Inflammatory macrophage treated with lipopolysaccharide for 1 hour (primary cell): ENCODE data around the gene PEX16.
A peak's percentile ranks its signal among the peaks of the same experiment; 100 is the strongest.

Experiments
- DNase-seq, 2 donors: peaks; one replicate each; pipeline ENCODE4 v3.0.0-alpha.2; 2020 to 2022

PEX16 gene

DNA sequence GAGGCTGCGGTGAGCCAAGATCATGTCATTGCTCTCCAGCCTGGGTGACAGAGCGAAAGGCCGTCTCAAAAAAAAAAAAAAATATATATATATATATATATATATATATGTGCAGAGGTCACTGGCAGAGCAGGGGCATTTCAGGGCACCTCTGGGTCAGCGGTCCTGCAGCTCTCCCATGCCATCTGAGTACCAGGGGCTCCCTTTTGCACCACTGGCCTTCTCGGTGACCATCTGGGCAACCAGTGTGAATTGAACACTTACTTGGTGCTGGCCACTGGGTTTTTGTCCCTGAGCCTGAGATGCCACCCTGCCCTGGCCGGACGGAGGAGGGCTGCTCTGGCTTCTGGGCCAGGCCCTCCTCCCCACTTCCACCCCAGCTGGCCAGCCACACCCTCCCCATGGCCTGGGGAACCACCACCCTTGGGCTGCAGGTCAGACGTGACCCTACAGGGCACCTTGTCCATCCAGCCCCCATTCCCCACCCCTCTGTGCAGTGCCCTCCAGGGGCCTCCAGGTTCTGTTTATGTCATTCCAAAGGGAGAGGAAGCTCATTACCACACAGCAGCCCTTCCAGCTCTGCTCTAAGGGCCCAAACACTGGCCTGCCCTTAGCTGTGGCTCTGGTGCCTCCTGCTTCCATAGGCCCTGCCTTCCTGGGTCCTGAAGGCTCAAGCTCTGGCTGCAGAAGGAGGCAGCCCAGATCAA, 22.0 kb downstream of the PEX16 start:
- no peak for DNase-seq

DNA sequence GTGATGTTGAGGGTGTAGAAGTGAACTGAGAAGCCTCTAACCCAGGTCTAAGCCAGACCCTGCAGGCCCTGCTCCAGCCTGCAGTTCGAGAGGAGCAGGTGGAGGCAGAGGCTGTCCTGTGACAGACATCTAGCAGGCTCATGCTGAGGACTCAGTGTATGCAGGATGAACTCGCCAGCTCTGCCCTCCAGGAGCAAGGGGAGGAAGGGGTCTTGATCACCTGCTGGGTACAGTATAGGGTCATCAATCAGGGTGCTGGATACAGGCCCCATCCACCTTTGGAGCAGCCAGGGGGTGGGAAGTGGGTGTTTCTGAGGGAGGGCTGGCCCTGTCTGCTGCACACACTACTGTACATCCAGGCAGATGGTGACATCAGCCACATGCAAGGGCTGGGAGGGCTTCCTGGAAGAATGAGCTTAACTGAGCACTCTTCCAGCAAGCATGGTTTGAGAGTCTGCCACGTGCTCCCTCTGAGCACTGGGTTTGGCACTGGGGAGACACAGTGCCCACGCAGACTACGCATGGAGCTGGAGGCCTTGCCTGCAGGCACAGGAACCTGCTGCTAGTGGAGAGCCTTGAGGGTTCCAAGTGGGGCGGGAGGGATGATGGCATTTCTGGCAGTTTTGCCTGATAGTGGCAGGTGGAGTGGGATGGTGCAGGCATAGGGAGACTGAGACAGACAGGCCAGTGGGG, 23.0 kb downstream of the PEX16 start:
- no peak for DNase-seq

DNA sequence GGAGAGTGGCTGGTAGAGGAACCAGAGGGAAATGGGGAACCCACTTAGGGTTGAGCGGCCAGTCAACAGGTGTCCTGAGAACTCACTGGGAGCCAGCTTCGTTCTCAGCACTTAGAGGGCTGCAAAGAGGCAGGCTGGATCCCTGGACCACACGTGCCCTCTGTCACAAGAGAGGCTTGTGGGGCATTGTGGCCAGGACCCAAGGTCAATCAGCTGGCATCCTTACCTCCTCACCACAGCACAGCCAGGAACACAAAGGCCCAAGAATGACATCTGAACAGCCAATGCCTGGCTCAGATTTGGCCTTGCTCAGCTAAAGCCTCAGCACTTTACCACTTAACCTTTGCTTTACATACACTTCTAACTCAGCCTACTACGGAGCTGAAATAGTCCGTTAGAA, 24.8 kb downstream of the PEX16 start:
- DNase-seq: no peak

DNA sequence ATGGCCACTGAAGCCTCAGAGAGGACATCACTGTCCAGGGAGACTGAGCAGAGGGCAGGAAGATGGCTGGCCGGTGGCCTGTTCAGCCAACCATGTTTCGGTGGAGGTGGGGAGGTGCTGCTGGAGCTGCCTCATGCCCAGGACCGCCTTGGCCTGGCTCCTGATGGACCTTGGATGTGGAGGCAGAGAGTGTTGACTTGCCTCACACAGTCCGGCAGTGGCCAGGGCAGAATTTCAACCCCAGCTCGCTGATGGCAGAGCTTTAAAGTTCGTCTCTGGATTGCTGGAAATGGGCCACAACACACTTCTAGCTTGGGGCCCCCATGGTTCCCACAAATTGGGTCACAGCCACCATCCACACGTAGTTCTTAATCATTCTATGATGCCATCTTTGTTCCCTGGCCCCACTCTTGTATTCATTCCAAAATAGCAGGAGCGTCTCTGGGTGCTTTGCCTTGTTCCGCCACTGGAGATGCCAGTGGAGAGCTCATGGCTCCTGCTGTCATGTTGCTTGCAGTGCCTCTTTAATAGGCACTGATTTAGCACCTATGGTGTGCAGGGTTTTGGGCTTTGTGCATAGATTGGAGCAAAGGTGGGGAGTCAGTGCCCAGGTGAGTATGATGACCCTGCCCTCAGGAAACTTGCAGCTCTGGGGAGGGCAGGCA, 26.7 kb downstream of the PEX16 start:
- DNase-seq: no peak

DNA sequence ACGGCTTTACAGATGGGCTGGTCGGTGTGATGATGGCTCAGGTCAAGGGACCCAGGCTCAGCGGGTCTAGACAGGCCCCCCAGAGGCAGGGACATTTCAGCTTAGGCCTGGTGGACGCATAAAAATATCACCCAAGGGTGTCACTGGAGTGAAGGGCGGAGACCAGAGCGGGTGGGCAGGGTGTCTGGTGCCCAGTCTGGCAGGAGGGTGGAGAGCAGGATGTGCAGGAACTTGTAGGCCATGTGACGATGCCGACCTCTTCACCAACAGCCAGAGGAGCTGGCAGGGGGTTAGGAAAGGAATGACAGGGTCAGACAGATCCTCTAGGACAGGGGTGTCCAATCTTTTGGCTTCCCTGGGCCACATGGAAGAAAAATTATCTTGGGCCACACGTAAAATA, 27.7 kb downstream of the PEX16 start:
- DNase-seq: no peak

DNA sequence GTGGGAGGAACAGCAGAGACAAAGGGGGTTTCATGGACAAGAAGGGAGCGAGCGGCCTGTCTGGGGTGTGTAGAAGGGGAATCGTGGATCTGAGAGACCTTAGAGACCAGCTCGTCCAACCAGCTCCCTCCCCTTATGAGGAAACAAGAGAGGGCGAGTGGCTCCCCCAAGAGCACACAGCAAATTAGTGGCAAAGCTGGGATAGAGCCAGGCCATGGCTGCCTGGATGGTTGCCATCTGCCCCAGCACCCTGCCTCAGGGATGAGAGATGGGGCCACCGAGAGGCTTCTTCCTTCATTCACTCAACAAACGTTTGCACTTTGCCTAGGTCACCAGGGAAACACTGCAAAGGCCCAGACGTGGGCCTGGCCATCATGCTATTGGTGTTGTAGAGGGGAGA, 28.1 kb downstream of the PEX16 start:
- no peak for DNase-seq

DNA sequence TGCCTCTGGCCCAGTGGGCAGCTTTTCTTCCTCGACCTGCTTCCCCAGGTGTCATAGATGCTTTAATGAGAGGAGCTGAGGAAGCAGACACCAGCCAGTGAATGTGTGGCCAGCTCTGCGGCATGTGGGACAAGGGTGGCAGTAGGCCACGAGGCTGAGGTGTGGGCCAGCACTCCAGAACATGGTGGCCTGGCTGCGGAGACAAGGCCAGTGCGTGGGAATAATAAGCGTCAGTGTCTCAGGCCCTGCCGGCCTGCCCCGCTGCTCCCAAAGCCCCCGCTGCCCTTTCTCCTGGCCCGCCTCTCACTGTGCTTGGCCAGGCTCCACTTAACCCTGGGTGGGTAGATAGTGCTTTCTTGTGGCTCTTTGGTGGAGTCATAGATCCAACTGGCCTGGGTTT, 30.1 kb downstream of the PEX16 start:
- no peak for DNase-seq

DNA sequence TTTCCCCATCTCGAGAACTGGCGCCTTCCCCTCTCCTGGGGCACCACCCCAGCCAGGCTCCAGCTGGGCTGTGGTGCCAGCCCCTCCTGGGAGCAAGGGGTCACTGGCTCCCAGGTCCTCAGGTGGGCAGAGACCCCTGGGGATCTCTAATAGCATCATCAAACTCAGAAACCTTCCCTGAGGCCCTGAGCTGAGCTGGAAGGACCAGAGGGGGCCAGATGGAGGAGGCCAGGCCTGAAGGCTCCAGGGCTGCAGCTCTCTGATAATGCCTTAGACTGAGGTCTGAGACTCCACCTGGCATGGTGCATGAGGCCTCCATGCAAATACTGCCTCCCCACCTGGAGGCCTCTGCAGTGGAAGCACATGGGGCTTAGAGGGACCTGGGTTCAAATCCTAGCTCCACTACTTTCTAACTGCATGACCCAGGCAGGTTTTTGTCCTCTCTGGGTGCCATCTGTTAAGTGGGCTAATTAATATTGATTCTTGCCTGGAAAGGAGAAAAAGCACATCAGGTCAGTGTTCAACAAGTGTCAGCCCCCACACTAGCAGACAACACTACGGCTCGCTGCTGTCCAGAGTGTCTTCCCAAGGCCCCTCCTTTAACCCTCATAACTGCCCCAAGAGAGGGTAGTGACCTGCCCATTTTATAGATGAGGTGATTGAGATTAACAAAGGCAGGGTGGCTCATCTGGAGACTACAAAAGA, 30.7 kb downstream of the PEX16 start:
- DNase-seq: no peak

DNA sequence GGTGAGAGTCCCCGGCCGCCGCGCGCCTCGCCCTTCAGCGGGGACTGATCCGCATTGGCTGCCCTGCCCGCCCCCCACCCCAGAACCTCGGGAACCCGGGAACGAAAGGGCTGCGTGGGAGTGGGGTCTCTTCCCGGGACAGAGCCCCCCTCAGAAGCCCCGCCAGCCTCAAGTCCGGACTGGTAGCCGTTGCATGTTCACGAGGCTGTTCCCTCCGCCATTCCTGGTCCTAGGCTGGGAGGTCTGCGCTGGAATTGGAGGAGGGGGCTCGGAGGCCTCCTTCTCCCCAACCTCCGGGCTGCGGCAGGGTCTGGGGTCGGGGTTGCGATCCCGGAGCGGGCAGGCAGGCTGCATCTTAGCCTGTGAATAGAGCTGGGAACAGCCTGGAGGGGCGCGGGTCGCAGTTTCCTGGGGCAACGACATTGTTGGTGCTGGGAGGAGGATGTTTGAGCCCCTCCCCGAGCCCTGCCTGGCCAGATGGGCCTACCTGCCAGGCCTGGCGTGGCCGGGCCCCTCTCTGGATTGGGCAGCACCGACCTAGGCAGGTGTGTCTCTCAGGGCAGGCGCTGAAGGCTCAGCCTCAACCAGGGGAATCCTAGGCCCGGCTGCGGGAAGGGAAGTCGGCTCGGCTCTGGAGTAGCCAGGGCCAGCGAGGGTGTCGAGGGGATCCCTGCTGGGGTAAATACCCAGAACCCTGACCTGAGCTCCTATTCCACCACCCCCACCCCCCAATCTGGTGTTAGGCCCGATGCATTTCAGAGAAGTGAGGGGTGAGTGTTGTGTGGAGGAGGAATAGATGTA, 31.6 kb downstream of the PEX16 start:
- no peak for DNase-seq

DNA sequence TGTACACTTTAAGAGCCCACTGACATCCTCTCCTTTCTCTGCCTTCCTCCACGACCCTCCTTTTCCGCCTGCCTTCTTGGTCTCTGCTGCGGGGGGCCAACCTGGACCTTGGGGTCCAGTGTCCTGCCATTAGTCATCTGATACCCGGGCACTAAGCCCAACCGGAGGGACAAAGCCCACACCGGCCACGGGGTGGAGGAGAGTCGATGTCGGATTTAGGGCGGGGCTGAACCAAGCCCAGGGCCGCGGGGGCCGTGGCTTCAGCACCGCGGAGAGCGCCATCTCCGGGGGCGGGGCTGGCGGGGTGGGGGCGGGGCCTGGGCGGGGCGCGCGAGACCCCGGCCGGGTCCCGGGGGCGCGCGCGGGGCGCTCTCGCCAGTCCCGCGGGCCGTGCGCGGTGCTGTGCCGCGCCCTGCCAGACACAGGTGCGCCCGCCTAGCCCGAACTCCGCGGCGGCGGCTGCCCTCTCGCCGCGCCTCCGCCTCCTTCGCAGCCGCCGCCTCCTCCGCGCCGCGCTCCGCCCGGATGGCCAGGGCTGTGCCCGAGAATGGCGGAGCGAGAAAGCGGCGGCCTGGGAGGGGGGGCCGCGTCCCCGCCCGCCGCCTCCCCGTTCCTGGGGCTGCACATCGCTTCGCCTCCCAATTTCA, 32.3 kb downstream of the PEX16 start, which contains the start of gene MAPK8IP1:
Gene MAPK8IP1 (plus strand): TSS at position 378 of the 647 bp plus-strand sequence. CDS start 170 bp downstream, at position 548.
- peak in 1 of 2 donors; percentile 58 for DNase-seq

DNA sequence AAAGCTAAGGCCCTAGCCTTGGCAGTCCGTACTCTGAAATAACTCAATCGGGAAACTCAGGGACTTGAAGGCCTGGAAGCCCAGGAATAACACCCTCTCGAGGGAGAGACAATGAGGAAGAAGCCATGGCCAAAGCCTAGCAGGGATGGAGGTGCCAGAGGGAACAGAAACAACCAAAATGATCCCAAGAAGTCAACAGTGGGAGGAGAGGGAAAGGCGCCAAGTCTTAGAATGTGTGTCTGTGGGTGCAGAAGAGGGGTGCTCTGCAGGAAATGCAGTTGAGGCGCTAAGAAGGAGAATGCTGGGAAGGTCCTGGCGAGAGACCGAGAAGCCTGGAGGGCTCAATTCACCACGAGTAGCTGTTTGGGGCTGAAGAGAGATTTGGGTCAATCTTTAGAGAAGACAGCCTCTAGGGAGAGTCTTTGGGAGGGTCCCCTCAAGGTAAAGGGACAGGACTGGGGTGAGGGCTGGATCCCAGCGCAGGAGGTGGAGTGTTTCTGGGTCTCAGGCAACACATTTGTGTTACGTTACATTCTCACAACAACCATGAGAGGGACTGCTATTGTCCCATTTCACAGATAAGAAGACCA, 33.0 kb downstream of the PEX16 start:
- no peak for DNase-seq

DNA sequence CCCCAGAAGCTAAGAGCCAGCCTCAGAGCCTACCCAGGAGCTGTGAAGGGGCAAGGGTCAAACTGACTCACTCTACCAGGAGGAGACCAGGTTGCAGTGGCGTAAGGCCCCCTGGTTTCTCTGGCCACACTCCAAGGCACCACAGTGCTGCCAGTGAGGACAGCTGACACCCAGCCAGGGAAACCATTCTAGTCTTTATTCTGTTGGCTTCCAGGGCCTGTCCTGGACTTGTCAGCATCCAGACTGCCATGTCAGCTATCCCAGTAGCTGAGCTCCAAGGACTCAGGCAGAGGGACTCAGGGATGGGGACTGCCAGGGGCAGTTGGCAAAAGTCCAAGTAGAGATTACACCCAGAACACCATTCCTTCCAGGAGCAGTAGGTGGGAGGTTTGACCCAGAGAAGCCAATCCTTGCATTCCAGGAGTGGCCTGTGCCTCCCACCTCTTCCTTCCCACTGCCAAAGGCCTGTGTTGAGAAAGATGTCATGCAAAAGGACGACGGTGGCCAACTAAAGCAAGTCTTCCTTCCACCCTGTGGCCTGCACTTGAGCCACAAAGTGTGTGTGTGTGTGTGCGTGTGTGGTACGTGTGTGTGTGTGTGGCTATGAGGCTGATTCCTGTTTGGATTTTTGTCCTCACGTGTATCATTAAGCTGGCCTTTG, 35.8 kb downstream of the PEX16 start:
- DNase-seq: no peak

DNA sequence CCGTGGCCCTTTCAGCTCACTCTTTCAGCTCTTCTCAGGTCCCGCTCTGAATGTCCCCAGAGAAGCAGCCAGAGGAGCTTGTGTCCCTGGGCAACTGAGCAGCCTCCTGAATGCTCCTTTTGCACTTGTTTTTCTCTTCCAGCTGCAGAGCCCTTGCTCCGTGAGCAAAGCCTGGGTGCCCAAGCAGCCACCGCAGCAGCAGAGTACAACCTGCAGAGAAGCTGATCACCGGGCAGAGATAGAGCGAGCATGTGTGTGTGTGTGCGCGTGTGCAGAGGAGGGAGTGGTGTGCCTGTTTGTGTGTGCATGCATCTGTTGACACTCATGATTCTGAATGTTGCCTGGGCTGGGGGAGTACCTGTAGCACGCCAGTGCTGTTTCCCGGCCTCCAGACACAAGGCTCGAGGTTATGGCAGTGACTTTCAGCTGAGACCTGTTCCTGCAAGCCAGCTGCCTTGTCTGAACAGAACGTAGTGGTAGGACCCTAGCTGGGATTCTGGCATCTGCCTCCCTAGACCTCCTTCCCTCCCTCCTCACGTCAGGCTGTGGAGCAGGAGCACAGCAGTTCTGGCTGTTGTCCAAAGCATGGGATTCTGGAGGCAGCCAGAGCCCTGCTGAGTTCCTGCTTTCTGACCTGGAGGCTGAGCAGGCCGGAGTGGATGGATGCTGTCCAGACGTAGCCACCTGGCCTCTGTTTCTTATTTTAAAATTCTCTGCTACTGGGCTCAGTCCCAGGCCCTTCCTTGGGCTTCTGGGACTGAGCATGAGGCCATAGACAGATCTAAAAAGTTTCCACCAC, 36.7 kb downstream of the PEX16 start:
- no peak for DNase-seq

DNA sequence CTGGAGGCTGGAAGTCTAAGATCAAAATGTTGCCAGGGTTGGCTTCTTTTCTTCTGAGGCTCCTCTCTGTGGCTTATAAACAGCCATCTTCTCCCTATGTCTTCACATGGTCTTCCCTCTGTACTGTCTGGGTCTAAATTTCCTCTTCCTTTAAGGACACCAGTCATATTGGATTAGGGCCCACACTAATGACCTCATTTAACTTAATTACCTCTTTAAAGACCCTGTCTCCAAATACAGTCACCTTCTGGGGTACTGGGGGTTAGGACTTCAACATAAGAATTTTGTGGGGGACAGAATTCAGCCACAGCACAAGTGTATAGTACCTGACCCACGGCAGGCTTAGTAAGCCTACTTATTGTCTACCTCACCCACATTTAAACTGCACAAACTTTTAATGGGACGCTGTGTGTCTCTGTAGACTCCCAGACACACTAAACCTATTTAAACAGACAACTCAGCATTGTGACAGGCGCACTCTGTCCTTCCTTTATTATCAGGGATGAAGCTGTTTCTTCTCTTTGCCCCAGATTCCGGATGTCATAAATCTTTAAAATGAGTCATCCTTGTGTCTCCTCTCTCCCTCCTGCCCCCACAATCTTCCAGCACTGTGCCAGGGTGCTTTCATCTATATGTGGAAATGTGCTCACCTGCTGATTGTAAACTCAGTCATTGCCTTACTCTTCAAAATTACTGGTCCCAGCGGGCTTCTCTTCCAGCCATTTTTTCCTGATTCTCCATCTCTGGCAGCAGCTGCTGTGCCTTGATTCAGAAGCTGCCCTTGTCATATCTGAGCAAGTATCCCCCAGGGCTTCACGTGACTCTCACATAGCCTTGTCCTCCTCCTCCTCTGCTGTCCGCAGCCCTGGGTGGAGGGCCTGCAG, 37.6 kb downstream of the PEX16 start:
- no peak for DNase-seq

DNA sequence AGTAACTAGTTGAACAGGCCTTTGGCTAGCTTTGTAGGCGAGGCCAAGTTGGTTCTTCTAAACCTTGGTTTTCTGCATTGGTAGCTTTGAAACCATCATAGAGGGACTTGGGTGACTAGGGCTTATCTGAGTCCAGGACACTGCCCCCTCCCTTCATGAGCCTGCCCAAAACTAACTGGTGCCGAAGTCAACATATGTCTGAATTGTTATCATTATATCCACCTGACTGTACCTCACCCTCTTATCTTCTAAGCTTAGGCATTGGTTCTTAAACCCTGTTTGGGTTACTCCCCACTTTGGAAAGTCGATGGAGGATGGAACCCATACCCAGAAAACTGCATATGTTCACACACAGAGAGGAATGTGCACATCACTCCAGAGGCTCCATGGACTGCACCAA, 39.8 kb downstream of the PEX16 start:
- DNase-seq: no peak

DNA sequence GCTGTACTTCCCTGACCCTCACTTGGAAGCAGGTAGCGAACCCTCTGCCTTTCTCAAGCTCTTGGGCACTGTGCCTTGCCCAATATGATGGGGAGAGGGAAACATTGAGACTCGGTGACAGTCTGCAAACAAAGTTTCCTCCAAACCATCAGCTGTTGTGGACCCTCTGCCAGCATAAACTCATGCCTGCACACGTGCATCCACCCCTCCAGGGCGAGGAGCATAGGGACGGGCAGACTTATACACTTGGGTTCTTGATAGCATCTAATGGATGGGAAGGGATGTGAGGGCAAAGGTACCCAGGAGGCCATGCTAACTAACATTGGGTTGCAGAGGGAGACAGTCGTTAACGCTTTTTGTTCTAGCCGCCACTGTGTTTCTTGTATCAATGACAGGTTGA, 40.5 kb downstream of the PEX16 start:
- DNase-seq: no peak

DNA sequence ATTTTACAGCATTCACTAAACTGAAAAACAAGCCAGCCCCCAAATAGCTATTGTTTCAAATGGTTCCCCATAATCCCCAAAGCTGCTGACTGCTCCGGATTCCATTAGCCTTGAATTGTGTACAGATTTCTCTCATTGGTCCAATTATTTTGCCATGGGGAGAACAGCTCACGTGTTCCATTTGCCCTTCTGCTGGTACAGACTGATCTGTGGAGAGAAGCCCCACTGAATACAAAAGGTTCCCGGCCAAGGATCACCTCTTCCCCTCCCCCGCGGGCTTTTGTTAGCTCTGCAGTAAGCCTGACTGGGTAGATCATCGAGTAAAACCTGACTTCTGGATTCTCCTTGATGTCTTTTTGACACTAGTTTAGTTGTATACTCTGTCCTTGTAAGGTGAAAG, 41.3 kb downstream of the PEX16 start:
- DNase-seq: no peak

DNA sequence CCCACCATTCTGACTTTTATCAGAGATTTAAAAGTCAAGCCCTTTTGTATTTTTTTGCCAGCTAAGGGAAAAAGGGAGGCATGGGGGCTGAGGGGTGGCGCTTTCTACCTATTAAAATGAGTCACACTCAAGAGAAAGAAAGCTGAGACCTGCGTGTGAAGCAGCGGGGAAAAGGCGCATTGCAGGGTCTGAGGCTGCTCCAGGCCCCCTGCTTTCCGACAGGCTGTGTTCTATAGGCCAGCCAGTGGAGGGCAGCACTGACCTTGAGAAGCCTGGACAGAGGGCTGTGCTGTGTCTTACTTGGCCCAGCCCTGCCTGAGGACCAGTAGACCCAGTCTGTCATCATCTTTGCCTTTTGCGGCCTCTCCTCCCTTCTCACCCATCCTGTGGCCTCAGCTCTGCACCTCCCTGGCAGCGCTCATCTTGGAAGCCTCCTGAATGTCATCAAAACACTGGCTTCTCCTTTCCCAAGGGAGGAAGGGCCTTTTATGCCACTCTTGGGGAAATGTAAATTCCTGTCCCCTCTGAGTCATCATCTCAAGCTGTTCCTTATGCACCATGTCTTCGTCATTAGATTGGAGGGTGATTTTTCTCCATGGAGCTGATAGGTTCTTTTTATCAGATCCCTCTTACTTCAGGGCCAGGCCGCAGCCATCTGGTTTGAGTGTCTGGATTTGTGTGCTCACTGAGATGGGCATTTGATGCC, 44.9 kb downstream of the PEX16 start:
- DNase-seq: peak; percentile 34 to 36
